Activated T-cell treated with anti-CD3 and anti-CD28 coated beads, Interleukin-2, amount 50 U/mL, for 72 hours (primary cell): ENCODE results near the gene DPP9. TPM values are rescaled to one million over a fixed set of nuclear protein-coding genes. Genes with fewer than 3 reads are reported as not detected.
A peak's percentile ranks its signal among the peaks of the same experiment; 100 is the strongest.
"Not testable (repeated sequence)": the region's sequence is repeated elsewhere in the genome, so short reads cannot be mapped to it uniquely, and the experiment has no call there.

Source experiments
- ATAC-seq, 2 donors: fragments of 150-1000 bp; cut with Tn5 transposase; replicated peaks in 1 of 2; 2 replicates each; pipeline ENCODE4 v1.10.0; 2021; ENCODE audit warnings: moderate library complexity in 2 of 2, mild to moderate bottlenecking in 1 of 2
- DNase-seq, 2 donors: peaks; one replicate each; pipeline ENCODE4 v3.0.0; 2021 to 2022; ENCODE audit warnings: mixed read lengths in 1 of 2
- H3K27ac Mint-ChIP-seq: one replicate; pipeline ENCODE4 v1.8.0; 2022; ENCODE audit warnings: mild to moderate bottlenecking, moderate library complexity, mixed read lengths
- H3K27me3 Mint-ChIP-seq: one replicate; pipeline ENCODE4 v1.8.0; 2022; ENCODE audit warnings: low read depth, mixed read lengths
- H3K36me3 Mint-ChIP-seq, 2 donors: one replicate each; pipeline ENCODE4 v1.8.0; 2022; ENCODE audit warnings: mixed read lengths in 2 of 2, mild to moderate bottlenecking in 1 of 2; ENCODE audit not compliant: insufficient read depth in 2 of 2
- H3K4me1 Mint-ChIP-seq: one replicate; pipeline ENCODE4 v1.8.0; 2022; ENCODE audit warnings: low read depth, mixed read lengths
- H3K4me3 Mint-ChIP-seq, 2 donors: one replicate each; pipeline ENCODE4 v1.8.0; 2022; ENCODE audit warnings: mild to moderate bottlenecking in 2 of 2, mixed read lengths in 2 of 2, moderate library complexity in 2 of 2
- H3K9me3 Mint-ChIP-seq, 2 donors: one replicate each; pipeline ENCODE4 v1.8.0; 2022; ENCODE audit warnings: mixed read lengths in 2 of 2
- total RNA-seq, 2 donors: library from RNA; stranded (reverse); gene quantifications; one replicate each; pipeline ENCODE4 v1.2.3, GENCODE V29; 2022

The DPP9 gene
- total RNA-seq, 2 donors from 2014 or later, result 58.8 to 61.0 TPM

DNA sequence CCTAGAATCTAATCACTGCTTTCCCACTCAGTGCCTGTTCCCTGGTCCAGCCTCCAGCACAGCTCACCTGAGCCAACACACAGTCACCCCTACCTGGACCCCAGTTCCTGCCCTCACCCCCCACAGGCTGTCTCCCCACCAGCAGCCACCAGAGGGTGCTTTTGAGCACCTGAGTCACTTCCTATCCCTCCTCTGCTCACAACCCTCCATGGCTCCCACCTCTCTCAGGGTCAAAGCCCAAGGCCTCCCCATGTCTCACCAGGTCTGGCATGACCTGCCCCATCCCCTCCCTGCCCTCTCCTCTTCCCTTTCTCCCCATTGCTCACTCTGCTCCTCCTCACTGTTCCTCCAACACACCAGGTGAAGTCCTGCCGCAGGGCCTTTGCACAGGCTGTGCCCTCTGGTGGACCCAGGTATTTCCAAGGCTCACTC lies 7.1 kb upstream of the DPP9 start:
- Mint-ChIP-seq H3K27me3 (no peaks in the 10 kb centered on the region), H3K4me3 (no peak overlapping the region), H3K36me3 (no peaks in the 10 kb centered on the region), H3K9me3 (no peaks in the 10 kb centered on the region), H3K4me1 (peaks cover 11% of the 10 kb centered on the region), H3K27ac (no peak overlapping the region)
- peak; percentile 73 to 76 for DNase-seq
- peak; percentile 78 to 79 for ATAC-seq

DNA sequence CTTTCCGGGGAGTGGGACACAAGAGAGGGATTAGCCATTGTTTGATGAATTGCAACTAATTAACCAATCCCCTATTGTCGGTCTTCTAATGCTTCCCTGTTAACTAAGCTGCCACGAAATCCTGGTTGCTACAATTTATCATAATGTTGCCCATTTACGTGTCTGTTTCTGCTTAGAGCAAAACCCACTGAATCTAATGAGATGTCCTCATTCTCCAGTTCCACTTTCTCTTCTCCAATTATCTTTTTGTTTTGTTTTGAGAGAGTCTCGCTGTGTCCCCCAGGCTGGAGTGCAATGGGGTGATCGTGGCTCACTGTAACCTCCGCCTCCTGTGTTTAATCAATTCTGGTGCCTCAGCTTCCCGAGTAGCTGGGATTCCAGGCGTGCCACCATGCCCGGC lies 5.2 kb upstream of the DPP9 start:
- Mint-ChIP-seq H3K4me3 (no peak overlapping the region), H3K4me1 (peaks cover 25% of the 10 kb centered on the region), H3K9me3 (no peaks in the 10 kb centered on the region), H3K27me3 (no peaks in the 10 kb centered on the region), H3K36me3 (peaks cover 0 to under 1% of the 10 kb centered on the region in 2 donors), H3K27ac (no peak overlapping the region)
- no peak for DNase-seq
- ATAC-seq, result no peak

DNA sequence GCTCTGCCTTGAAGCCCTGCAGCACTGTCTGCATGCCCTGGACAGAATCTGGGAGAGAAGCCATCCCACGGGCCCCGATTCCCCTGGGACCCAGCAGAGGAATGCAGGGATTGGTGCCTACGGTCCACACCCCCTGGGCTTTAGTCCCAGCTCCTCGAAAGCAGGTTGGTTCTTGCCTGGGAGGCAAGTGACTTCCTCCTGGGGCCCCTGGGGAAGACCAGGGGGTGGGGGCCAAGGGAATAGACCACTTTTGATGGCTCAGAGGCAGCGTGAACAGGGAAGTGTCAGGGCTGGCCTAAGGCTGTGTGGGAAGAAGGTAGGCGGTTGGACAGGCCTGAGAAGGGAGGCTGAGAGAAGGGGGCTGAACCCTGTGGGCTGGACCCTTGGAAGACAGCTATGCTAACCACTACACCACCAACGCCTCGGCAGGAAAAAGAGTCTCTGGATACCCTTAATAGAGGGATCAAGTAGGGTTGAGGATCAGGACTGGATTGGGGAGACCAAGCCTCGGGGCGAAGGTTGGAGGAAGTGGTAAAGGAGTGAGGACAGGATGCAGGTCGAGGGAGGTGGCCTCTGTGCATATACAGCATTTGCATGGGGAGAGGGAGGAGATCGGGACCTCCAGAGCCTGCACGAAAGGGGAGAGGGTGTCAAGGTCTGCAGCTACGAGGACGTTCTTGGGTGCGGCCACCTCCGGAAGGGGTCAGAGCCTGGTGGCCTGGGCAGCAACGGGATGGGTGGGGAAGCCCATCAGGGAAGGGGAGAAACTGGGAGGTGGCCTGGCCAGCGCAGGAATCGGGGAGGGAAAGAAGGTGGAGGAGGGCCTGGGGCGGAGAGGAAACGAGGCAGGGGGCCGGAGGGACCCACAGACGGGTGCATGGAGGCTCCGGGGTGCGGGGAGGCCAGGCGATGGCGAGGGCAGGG lies 709 bp downstream of the DPP9 start:
- Mint-ChIP-seq H3K27ac (peak overlapping the region; percentile 75), H3K36me3 (peaks cover 8% of the 10 kb centered on the region in 2 donors), H3K9me3 (no peaks in the 10 kb centered on the region), H3K4me1 (peaks cover 40% of the 10 kb centered on the region), H3K27me3 (no peaks in the 10 kb centered on the region), H3K4me3 (peak overlapping the region; percentile 90 to 96)
- ATAC-seq (no peak), DNase-seq (peak; percentile 28)

DNA sequence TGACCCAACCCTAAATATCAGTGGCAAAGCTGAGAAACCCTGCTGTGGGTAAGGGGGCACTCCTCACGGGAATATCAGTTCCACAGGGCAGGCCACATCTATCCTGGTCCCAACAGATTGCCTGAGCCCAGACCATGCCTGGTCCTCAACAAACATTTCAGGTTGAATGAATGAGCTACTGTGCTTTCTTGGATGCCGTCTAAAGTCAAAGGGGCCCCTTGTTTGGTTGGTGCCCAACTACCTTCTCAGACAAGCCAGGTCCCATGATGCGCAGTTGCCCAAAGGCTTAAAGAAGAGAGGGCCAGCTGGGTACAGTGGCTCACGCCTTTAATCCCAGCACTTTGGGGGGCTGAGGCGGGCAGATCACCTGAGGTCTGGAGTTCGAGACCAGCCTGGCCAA lies 2.4 kb downstream of the DPP9 start:
- no peak for ATAC-seq
- Mint-ChIP-seq H3K4me3 (peak overlapping the region; percentile 90 to 96), H3K36me3 (peaks cover 8% of the 10 kb centered on the region in 2 donors), H3K4me1 (peaks cover 40% of the 10 kb centered on the region), H3K9me3 (no peaks in the 10 kb centered on the region), H3K27ac (no peak overlapping the region), H3K27me3 (no peaks in the 10 kb centered on the region)
- no peak for DNase-seq

DNA sequence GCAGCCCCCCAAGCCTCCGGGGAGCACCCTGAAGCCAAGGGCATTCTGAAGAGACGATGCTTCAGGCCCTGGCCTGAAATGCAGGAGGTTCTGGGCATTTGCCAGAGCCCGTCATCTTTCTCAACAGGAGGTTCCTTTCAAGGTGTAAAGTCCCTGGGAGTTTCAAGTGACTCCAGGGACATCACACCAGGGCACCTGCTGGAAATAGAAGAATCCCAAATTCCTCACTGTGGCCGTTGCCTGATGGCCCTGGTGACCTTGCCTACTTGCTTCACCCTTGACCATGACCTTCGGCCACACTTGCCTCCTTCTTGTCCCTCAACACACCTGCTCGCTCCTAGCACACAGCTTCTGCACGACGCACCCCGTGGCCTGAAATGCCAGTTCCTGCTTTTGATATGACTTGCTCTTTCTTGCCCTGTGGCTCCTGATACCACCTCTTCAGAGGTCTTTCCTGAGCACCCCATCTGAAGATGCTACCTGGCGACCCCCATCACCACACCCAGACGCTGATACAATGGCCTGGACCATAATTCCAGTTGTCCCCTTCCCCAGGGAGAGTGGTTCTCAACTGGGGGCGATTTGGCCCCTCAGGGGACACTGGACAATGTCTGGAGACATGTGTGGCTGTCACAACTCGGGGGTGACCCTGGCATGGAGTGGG lies 3.5 kb downstream of the DPP9 start:
- Mint-ChIP-seq H3K4me1 (peaks cover 39% of the 10 kb centered on the region), H3K4me3 (no peak overlapping the region), H3K27ac (no peak overlapping the region), H3K36me3 (peaks cover 8% of the 10 kb centered on the region in 2 donors), H3K27me3 (no peaks in the 10 kb centered on the region), H3K9me3 (no peaks in the 10 kb centered on the region)
- ATAC-seq (no peak), DNase-seq (no peak)

DNA sequence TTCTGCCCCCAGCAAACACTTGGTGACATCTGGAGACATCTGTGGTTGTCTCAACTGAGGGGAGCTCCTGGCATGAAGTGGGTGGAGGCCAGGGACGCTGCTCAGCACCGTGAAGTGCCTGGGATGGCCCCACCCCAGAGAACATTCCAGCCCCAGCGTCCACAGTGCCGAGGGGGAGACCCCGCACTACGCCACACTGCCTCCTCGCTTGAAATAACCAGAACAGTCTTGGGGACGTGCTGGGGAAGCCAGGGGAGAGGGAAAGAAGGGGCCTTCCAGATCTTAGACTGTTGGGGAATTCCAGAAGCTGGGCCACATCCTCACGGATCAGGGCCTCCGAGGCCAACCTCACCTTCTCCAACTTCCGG lies 4.2 kb downstream of the DPP9 start:
- no peak for ATAC-seq
- Mint-ChIP-seq H3K36me3 (peaks cover 10 to 11% of the 10 kb centered on the region in 2 donors), H3K4me3 (no peak overlapping the region), H3K27me3 (no peaks in the 10 kb centered on the region), H3K27ac (no peak overlapping the region), H3K4me1 (peaks cover 32% of the 10 kb centered on the region), H3K9me3 (no peaks in the 10 kb centered on the region)
- DNase-seq, result no peak

DNA sequence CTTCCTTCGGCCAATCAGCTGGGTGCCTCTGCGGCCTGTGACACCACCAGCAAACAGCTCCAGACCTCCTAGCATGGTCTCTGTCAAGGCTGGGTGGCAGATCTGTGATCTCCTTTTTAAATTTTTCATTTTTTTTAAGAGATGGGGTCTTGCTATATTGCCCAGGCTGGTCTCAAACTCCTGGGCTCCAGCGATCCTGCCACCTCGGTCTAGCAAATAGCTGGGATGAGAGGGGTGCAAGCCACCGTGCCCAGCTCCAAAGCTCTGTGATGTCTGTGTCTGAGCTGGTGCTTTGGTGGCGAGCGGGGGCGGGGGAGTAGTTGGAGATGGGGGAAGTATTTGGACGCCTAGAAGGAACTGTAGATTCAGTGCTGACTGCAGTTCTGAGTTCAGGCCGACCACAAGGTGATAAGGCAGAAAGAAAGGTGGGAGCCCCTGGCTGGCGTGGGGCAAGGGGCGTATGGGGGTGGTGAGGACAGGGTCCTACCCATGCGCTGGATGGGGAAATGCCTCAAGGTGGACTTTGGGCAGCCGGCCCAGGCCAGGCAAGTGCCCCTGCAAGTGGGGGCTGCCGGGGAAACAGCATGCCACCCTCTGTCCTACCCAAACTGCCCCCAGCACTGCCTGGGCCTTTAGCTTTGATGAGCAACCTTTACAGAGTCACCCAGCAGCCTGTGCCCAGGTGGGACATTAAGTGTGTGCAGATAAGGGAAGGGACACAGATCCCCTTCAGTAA lies 5.5 kb downstream of the DPP9 start:
- Mint-ChIP-seq H3K4me3 (no peak overlapping the region), H3K4me1 (peaks cover 25% of the 10 kb centered on the region), H3K27ac (no peak overlapping the region), H3K9me3 (no peaks in the 10 kb centered on the region), H3K27me3 (no peaks in the 10 kb centered on the region), H3K36me3 (peaks cover 7 to 13% of the 10 kb centered on the region in 2 donors)
- DNase-seq (no peak), ATAC-seq (no peak)

DNA sequence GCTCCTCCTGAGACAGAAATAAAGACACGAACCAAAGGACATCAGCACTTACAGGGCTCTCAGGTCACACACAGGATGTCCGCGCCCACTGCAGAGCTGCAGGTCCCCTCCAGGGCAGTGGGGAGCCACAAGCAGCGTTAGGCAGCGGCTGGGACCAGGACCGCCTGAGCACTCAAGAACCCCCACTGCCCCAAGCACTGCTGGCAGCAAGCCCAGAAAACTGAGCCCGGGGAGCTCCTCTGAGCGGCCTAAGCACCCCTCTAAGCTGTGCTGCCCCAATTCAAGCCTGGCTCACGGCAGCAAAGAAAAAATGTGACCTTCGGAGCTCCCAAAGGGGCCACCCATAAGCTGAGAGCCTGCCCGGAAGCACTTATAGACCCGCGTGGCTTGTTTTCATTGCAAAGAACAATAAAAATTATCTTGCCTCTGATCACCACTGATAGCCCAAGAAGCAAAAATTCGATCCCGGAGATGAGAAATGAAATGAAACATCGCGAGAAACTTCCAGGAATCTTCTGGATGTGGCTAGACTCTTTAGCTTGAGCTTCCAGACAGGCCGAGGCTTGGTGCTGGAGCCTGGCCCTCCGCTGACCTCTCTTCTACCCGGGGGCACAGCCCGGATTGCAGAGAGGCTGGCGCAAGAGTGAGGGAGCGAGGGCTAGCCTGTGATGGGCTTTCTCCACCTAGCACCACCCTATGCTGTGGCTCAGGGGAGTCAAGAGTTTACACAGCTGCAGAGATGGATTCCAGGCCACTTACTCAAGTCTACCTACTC lies 6.3 kb downstream of the DPP9 start:
- Mint-ChIP-seq H3K4me1 (peaks cover 18% of the 10 kb centered on the region), H3K9me3 (no peaks in the 10 kb centered on the region), H3K27ac (no peak overlapping the region), H3K4me3 (no peak overlapping the region), H3K27me3 (no peaks in the 10 kb centered on the region), H3K36me3 (peaks cover 3 to 9% of the 10 kb centered on the region in 2 donors)
- DNase-seq (no peak), ATAC-seq (no peak)

DNA sequence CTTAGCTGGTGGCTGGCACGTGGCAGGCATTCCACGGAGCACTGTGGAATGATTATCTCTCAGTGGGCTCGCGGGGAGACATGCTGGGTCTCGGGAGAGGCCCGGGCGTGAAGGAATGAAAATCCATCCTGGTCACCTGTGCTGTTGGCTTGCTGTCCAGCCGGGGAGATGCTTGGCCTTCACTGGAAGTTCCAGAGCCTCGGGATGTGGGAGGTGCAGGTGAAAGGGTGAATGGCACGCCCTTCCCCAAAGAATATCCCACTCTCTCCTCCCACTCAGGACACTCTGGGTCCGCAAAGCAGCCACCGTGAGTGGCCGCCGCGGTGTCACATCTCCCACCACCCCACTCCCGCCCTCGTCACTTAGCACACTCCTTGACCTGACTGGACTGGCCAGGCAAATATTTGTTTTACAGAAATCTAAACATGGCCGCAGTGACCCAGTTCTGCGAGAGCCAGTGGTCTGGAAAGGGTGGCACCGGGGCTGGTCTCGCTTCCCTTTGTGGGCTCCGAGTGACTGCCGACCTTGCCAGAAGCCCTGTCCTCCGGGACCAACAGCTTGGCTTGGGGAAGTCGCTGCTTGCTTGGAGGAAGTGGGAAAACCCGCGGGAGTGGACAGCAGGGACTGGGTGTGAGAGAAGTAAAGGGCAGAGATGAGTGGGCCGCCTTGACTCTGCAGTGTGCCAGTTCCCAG lies 8.0 kb downstream of the DPP9 start:
- DNase-seq (no peak), ATAC-seq (no peak)
- H3K9me3 Mint-ChIP-seq, result no peaks in the 10 kb centered on the region
- H3K27me3 Mint-ChIP-seq, result no peaks in the 10 kb centered on the region
- H3K4me1 Mint-ChIP-seq, result peaks cover 14% of the 10 kb centered on the region
- H3K27ac Mint-ChIP-seq, result no peak overlapping the region
- peaks cover 2 to 9% of the 10 kb centered on the region in 2 donors for H3K36me3 Mint-ChIP-seq
- H3K4me3 Mint-ChIP-seq, result no peak overlapping the region

DNA sequence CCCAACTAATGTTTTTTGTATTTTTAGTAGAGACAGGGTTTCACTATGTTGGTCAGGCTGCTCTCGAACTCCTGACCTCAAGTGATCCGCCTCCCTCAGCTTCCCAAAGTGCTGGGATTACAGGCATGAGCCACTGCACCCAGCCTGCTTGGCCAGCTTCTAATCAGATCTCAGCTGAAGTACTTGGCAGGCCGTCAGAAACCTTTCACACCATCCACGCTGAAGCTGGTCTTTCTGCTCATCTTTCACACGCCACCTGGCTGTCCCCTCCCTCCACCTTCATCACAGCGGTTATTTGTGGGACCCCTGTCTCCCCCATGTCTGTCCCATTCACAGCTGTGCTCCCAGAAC lies 8.5 kb downstream of the DPP9 start:
- not testable (repeated sequence) for H3K4me3 Mint-ChIP-seq, H3K4me1 Mint-ChIP-seq, H3K27ac Mint-ChIP-seq, ATAC-seq, H3K27me3 Mint-ChIP-seq, DNase-seq, H3K36me3 Mint-ChIP-seq, H3K9me3 Mint-ChIP-seq

DNA sequence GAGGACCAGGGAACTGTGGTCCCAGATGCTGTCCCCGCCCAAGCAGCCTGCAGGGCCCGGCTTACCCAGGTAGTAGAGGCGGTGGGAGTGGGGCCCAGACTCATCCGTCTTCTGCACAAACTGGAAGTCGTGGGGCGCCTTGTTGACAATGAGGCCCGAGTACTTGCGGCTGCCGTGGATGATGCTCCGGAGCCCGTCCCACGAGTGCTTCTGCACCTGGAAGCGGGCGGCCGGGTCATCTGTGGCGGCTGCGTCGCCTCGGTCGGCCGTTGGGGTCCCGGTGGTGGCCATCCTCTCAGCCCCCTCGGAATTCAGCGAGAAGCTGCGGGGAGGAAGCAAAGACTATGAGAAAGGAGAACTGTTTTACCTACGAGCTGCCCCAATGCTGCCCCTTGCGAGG lies 9.6 kb downstream of the DPP9 start:
- Mint-ChIP-seq H3K4me1 (peaks cover 14% of the 10 kb centered on the region), H3K27ac (no peak overlapping the region), H3K36me3 (peaks cover 3 to 9% of the 10 kb centered on the region in 2 donors), H3K9me3 (no peaks in the 10 kb centered on the region), H3K27me3 (no peaks in the 10 kb centered on the region), H3K4me3 (no peak overlapping the region)
- DNase-seq, result no peak
- no peak for ATAC-seq

DNA sequence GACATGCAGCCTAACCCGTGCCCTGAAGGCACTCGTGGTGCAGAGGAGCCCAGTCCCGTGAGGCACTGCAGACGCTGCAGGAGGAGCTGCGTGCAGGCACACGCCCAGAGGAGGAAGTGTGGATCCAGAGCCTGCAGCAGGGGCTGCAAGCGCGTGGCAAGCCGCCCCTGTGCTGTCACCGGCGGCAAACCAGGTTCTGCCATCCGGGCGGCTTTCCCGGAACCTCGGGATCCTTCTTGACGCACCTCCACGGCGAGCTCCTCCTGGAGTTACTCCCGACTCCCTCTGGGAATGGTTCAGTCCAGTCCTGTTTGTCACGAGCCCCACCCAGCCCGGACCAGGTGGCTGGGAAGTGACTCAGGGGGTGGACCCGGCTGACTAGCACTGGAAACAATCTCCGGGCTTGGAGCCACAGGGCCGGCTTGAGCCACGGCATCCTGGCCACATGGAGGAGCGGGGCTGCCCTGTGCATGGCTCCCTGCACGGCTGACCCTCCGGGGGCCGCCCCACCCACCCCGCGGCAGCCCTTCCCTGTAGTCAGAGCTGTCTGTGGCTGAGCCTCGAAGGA lies 10.2 kb downstream of the DPP9 start:
- ATAC-seq (no peak), DNase-seq (no peak)
- Mint-ChIP-seq H3K9me3 (no peaks in the 10 kb centered on the region), H3K36me3 (peaks cover 3 to 9% of the 10 kb centered on the region in 2 donors), H3K4me1 (peaks cover 15% of the 10 kb centered on the region), H3K27ac (no peak overlapping the region), H3K27me3 (no peaks in the 10 kb centered on the region), H3K4me3 (no peak overlapping the region)
